GM12875 (cell line): ENCODE results near the gene TAF11L6.
"Not testable (repeated sequence)": the region's sequence is repeated elsewhere in the genome, so short reads cannot be mapped to it uniquely, and the experiment has no call there.

ENCODE experiments used
- H3K4me3 ChIP-seq: one replicate; pipeline ENCODE4 v1.5.1; 2011; ENCODE audit warnings: low read depth, low read length, control low read depth
- TF ChIP-seq, protein P1 (sequence below): IDR thresholded peaks from 2 replicates; pipeline ENCODE4 v1.5.1; 2011; ENCODE audit warnings: low read depth, mild to moderate bottlenecking, control low read depth, inconsistent platforms, low read length, moderate library complexity, borderline replicate concordance; ENCODE audit not compliant: insufficient read depth

Gene TAF11L6

DNA sequence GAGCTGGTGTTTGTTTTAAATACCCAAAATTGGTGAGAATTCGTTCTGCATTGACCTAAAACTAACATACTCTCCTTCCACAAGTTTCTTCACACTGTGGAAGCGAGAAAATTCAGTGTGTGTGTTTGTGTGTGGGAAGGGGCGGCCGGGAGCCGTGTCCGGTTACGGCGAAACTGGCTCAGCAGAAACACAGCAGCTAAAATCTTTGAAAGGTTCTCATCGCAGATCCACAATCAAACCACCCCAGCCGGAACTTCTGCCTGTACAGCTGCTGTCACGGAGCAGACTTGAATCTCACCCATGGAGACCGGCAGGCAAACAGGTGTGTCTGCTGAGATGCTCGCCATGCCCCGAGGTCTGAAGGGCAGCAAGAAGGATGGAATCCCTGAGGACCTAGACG, at the start of gene TAF11L6:
Gene TAF11L6, plus strand, starts transcription at position 301 of the 400 bp plus-strand sequence.
- H3K4me3 ChIP-seq = not testable (repeated sequence)

DNA sequence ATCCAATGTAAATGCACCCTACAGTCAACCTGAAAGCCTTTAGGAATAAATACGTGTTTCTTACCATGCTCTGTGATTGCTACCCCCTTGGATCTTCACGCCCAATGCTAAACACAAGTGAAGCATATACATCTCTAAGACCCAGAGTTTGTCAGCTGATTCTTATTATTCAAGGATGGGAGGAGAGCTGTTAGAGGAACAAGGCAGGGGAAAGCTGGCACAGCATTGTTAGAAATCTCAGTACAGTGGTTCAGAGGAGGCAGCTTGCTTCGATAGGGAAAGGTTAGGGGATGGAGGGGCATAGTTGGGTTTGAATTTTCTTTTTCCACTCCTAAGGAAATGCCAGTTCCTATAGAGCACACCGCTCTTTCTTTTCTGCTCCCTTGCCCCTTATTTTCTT, 47.1 kb upstream of the TAF11L6 start:
- TF ChIP-seq, protein P1, sequence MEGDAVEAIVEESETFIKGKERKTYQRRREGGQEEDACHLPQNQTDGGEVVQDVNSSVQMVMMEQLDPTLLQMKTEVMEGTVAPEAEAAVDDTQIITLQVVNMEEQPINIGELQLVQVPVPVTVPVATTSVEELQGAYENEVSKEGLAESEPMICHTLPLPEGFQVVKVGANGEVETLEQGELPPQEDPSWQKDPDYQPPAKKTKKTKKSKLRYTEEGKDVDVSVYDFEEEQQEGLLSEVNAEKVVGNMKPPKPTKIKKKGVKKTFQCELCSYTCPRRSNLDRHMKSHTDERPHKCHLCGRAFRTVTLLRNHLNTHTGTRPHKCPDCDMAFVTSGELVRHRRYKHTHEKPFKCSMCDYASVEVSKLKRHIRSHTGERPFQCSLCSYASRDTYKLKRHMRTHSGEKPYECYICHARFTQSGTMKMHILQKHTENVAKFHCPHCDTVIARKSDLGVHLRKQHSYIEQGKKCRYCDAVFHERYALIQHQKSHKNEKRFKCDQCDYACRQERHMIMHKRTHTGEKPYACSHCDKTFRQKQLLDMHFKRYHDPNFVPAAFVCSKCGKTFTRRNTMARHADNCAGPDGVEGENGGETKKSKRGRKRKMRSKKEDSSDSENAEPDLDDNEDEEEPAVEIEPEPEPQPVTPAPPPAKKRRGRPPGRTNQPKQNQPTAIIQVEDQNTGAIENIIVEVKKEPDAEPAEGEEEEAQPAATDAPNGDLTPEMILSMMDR = no peak
- H3K4me3 ChIP-seq = no peak overlapping the region

DNA sequence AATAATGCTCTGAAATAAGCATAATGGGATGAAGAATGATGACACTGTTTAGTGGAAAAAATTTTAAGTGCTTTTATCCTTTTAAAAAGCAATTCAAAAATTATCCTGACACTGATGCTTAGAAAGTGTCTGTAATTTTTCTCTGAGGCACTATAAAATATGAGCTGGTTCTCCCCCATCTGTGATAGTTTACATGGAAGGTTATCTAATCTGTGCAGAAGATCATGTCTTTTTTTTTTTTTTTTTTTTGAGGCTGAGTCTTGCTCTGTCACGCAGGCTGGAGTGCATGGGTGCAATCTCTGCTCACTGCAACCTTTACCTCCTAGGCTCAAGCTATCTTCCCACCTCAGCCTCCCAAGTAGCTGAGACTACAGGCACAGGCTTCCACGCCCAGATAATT, 45.7 kb upstream of the TAF11L6 start:
- TF ChIP-seq, protein P1 = no peak
- no peak overlapping the region for H3K4me3 ChIP-seq

DNA sequence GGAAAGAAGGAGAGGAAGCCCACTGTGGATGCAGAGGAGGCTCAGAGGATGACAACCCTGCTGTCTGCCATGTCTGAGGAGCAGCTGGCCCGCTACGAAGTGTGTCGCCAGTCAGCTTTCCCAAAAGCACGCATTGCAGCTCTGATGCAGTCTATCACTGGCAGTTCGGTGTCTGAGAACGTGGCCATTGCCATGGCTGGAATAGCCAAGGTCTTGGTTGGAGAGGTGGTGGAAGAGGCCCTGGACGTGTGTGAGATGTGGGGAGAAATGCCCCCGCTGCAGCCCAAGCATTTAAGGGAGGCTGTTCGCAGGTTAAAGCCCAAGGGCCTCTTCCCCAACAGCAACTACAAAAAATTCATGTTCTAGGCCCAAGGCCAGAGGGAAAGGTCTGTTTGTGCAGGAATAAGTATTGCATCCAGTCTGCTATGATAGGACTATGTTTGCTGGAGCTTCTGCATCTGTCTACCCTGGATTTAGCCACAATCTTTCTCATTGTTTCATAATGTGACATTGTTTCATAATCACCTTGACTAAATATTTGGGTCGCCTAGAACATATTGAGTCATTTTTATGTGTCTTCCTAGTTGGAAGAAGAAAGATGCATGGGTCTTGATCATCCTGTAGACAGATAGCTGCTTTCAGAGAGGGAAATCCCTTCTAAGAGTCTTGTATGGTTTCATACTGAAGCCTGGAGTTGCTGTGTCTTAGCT, 41.9 kb upstream of the TAF11L6 start:
- H3K4me3 ChIP-seq = not testable (repeated sequence)

DNA sequence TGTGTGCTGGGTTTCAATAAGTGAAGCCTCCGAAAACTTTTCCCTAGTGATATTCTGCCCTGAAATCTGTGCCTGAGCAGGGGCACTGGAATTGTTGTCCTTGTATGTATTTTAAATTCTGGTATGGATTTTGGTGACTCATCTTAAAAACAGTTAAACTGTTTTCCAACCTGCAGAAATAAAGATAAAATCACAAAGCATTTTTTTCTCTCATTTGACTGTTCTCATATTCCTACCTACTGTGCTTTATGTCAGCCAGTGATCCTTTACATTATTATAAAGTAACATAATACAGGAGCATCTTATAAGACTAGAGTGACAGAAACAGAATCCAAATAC, 41.3 kb upstream of the TAF11L6 start:
- no peak overlapping the region for H3K4me3 ChIP-seq
- TF ChIP-seq, protein P1 = no peak

DNA sequence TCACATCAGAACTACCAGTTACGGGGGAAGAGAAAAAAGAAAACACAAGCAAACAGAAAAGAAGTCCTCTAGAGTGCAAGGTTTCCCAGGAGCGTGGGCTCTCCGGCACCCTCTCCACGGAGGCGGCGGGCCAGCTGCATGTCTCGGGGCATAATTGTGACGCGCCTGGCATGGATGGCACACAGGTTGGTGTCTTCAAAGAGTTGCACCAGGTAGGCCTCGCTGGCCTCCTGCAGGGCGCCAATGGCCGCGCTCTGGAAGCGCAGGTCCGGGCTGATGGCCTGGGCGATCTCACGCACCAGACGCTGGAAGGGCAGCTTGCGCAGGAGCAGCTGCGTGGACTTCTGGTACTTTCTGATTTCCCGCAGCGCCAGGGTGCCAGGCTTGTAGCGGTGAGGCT, 37.2 kb upstream of the TAF11L6 start:
- H3K4me3 ChIP-seq = not testable (repeated sequence)

DNA sequence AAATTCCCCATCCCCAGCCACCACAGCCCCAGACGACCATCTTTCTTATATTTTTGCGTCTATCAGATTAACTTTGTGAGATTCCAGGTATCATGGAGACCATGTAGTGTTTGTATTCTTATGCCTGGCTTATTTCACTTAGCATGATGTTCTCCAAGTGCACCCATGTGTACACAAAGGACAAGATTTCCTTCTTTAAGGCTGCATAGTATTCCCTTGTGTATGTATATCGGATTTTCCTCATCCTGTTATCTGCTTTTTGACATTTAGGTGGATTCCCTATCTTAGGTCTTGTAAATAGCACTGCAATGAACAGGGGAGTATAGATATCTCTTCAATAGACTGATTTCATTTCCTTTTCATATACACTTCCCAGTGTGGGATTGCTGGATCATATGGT, 35.7 kb upstream of the TAF11L6 start:
- TF ChIP-seq, protein P1 = no peak
- no peak overlapping the region for H3K4me3 ChIP-seq

DNA sequence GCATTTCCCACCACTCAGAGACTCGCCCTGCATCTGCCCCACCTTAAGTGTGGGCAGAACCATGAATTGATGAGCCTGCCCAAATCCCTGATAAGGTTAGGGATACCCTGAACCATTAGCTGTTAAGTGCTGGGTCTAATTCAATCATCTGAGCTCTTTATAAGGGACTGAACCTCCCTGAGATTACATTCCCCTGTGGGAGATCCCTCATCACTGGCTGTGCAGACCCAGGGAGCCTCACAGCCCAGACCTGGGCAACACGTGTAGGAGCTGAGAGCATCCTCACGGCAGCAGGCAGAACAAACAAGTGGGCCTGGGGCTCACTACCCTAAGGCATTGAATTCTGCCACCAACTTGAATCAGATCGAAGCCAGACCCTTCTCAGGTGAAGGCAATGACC, 31.0 kb upstream of the TAF11L6 start:
- H3K4me3 ChIP-seq = no peak overlapping the region
- TF ChIP-seq, protein P1 = no peak

DNA sequence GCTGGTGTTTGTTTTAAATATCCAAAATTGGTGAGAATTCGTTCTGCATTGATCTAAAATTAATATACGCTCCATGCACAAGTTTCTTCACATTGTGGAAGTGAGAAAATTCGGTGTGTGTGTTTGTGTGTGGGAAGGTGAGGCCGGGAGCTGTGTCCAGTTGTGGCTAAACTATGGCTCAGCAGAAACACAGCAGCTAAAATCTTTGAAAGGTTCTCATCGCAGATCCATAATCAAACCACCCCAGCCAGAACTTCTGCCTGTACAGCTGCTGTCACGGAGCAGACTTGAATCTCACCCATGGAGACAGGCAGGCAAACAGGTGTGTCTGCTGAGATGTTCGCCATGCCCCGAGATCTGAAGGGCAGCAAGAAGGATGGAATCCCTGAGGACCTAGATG, 30.5 kb upstream of the TAF11L6 start, which contains the start of gene TAF11L2:
Gene TAF11L2, plus strand, starts transcription at position 301 of the 400 bp plus-strand sequence.
- not testable (repeated sequence) for H3K4me3 ChIP-seq
